Stimulated activated CD8-positive, alpha-beta memory T cell treated with anti-CD3 and anti-CD28 coated beads, Interleukin-7, amount 100 ng/mL, for 48 hours (primary cell): Measurements from ENCODE around the gene RFPL4A.

Experiments
- DNase-seq, 2 donors: peaks; one replicate each; pipeline ENCODE4 v3.0.0-alpha.2; 2020; ENCODE audit warnings: low read depth in 1 of 2; ENCODE audit errors: extremely low read depth in 1 of 2

Gene RFPL4A

GRCh38 chr19:55801416-55801815, 42.5 kb downstream of the RFPL4A start:
- DNase-seq = no peak

GRCh38 chr19:55802281-55802680, 43.4 kb downstream of the RFPL4A start:
- DNase-seq = no peak

GRCh38 chr19:55809381-55810058, 50.6 kb downstream of the RFPL4A start:
- peak in 1 of 2 donors; percentile 36 for DNase-seq

GRCh38 chr19:55811340-55811739, 52.4 kb downstream of the RFPL4A start:
- no peak for DNase-seq

GRCh38 chr19:55812449-55812848, 53.6 kb downstream of the RFPL4A start:
- no peak for DNase-seq
